Transverse colon (tissue), 4 donors: ENCODE data around the gene LRRC2. TPM values are rescaled to one million over a fixed set of nuclear protein-coding genes. Genes with fewer than 3 reads are reported as not detected.

Experiments used
- DNase-seq: peaks from one replicate; pipeline ENCODE4 v3.0.0-alpha.2; 2019
- H3K27ac ChIP-seq, 4 donors: fragments of 200-600 bp; sonication (generic); 2 replicates each; pipeline ENCODE4 v1.5.1; 2016 to 2018; ENCODE audit warnings: inconsistent platforms in 4 of 4
- H3K27me3 ChIP-seq: fragments of 200-600 bp; sonication (generic); 2 replicates; pipeline ENCODE4 v1.5.1; 2017; ENCODE audit warnings: inconsistent platforms
- H3K36me3 ChIP-seq, 4 donors: fragments of 200-600 bp; sonication (generic); 2 replicates each; pipeline ENCODE4 v1.5.1; 2017 to 2019; ENCODE audit warnings: inconsistent platforms in 4 of 4
- H3K4me1 ChIP-seq, 4 donors: fragments of 200-600 bp; sonication (generic); 2 replicates each; pipeline ENCODE4 v1.5.1; 2017 to 2020; ENCODE audit warnings: inconsistent platforms in 4 of 4
- H3K4me3 ChIP-seq, 4 donors: fragments of 200-600 bp; sonication (generic); 1 replicate in 1 of 4; 2 replicates in 3 of 4; pipeline versions ENCODE4 v1.5.1 to v1.6.1; 2017 to 2019; ENCODE audit warnings: inconsistent platforms in 4 of 4
- H3K9me3 ChIP-seq, 2 donors: fragments of 200-600 bp; sonication (generic); 2 replicates each; pipeline ENCODE4 v1.5.1; 2017 to 2019; ENCODE audit warnings: inconsistent platforms in 2 of 2
- CTCF ChIP-seq, 5 experiments: fragments of 200-600 bp in 3 of 5; fragments of 450-650 bp in 2 of 5; sonication (generic) in 3 of 5; IDR thresholded peaks; 1 replicate in 2 of 5; 2 replicates in 3 of 5; pipeline ENCODE4 v1.5.1; 2016 to 2017; ENCODE audit warnings: antibody characterized with exemption in 5 of 5, inconsistent platforms in 3 of 5, mild to moderate bottlenecking in 2 of 5, moderate library complexity in 1 of 5
- EP300 ChIP-seq: sonication (generic); formaldehyde crosslinking; IDR thresholded peaks from one replicate; pipeline ENCODE4 v1.6.1; 2017; ENCODE audit warnings: antibody characterized with exemption, low read depth
- POLR2A ChIP-seq: fragments of 450-650 bp; IDR thresholded peaks from one replicate; pipeline ENCODE4 v1.6.1; 2016; ENCODE audit warnings: antibody characterized with exemption, mild to moderate bottlenecking, moderate library complexity
- POLR2AphosphoS5 ChIP-seq, 3 donors: sonication (generic); formaldehyde crosslinking; IDR thresholded peaks; one replicate each; pipeline ENCODE4 v1.6.1; 2016; ENCODE audit warnings: antibody characterized with exemption in 3 of 3
- WGBS, 2 donors: methylation state at CpG; one replicate each; pipeline ENCODE4 v1.1.5; 2018; ENCODE audit warnings: low coverage in 1 of 2; 5-methylcytosine and 5-hydroxymethylcytosine counted together
- in situ Hi-C, 4 donors: fragments of 200-750 bp; cut with MboI; loops; one replicate each; pipeline versions ENCODE4 v1.15.0 to v1.15.1; 2017; ENCODE audit warnings: low sequenced_read_pairs in 3 of 4, low pct_ligation_motif_present in 1 of 4, low pct_unique_long_range_greater_than_20kb in 1 of 4
- intact Hi-C: fragments of 100-400 bp; cut with DNase I; formaldehyde crosslinking; loops from one replicate; pipeline ENCODE4 v1.15.1; 2023; ENCODE audit warnings: low total_unique reads
- total RNA-seq, 4 donors: library from RNA; depleted of rRNA; stranded (reverse); fragments of >200 nt; gene quantifications; one replicate each; pipeline ENCODE4 v1.1.0, GENCODE V29; 2016

LRRC2 gene
- total RNA-seq, 4 donors from 2014 or later: 1.00 to 2.0 (median 1.6) TPM; not detected in 1

GRCh38 chr3:46565607-46566039 lies 479 bp downstream of the LRRC2 start:
- no peak for DNase-seq
- peaks cover 0 to 13% (median 5%) of the 10 kb centered on the region in 4 donors for H3K4me1 ChIP-seq

GRCh38 chr3:46565077-46565476 lies 1.0 kb downstream of the LRRC2 start:
- intact Hi-C loops: no loop called here
- H3K27me3 ChIP-seq: no peaks in the 10 kb centered on the region
- in situ Hi-C loops: no loop called here
- H3K4me3 ChIP-seq: peak overlapping the region in 1 of 4 donors; percentile 63
- TF ChIP-seq POLR2AphosphoS5 (IDR thresholded peaks at IDR 0.05) (no peak), CTCF (IDR thresholded peaks at IDR 0.05) (no peak), EP300 (no peak), POLR2A (no peak)
- peak overlapping the region in 2 of 4 donors; percentile 55 to 65 for H3K27ac ChIP-seq
- peaks cover 0 to 13% (median 5%) of the 10 kb centered on the region in 4 donors for H3K4me1 ChIP-seq
- no peaks in the 10 kb centered on the region for H3K36me3 ChIP-seq
- H3K9me3 ChIP-seq: no peaks in the 10 kb centered on the region
- WGBS, 2 donors: 60 to 77% methylated on average over 2 to 4 of the region's 4 CpGs
- DNase-seq: no peak

More at GRCh38 chr3:46565607-46566039, 479 bp downstream of the LRRC2 start:
- in situ Hi-C loops: no loop called here
- 15% methylated on average over 13 of the region's 21 CpGs; no CpG with 5 or more reads in 1 of the 2 donors for WGBS, 2 donors
- intact Hi-C loops: no loop called here
- H3K36me3 ChIP-seq: no peaks in the 10 kb centered on the region
- H3K27ac ChIP-seq: peak overlapping the region; percentile 45 to 65 (median 58)
- TF ChIP-seq POLR2AphosphoS5 (IDR thresholded peaks at IDR 0.05) (no peak), EP300 (no peak), POLR2A (no peak), CTCF (IDR thresholded peaks at IDR 0.05) (no peak)
- H3K27me3 ChIP-seq: no peaks in the 10 kb centered on the region
- no peaks in the 10 kb centered on the region for H3K9me3 ChIP-seq
- peak overlapping the region; percentile 34 to 63 (median 48) for H3K4me3 ChIP-seq

- Histone ChIP-seq H3K36me3 (no peaks in the 10 kb centered on the region), H3K9me3 (no peaks in the 10 kb centered on the region), H3K27me3 (no peaks in the 10 kb centered on the region), H3K4me3 (no peak overlapping the region), H3K4me1 (peaks cover 0 to 13% (median 6%) of the 10 kb centered on the region in 4 donors), H3K27ac (peak overlapping the region in 1 of 4 donors; percentile 55)
- no peak for DNase-seq
- TF ChIP-seq POLR2A (no peak), CTCF (IDR thresholded peaks at IDR 0.05) (no peak), EP300 (no peak), POLR2AphosphoS5 (IDR thresholded peaks at IDR 0.05) (no peak)
- in situ Hi-C loops (no loop called here), intact Hi-C loops (no loop called here)
- 91 to 93% methylated on average over 3 to 5 of the region's 5 CpGs for WGBS, 2 donors
These were observed 1.7 kb downstream of the LRRC2 start for GRCh38 chr3:46564190-46565021.

- no peak overlapping the region for H3K27ac ChIP-seq
- WGBS, 2 donors: 73% methylated on average over 1 of the region's 1 CpG; no CpG with 5 or more reads in 1 of the 2 donors
- in situ Hi-C loops (no loop called here), intact Hi-C loops (no loop called here)
- no peak overlapping the region for H3K4me3 ChIP-seq
- H3K4me1 ChIP-seq: peaks cover 2 to 22% (median 10%) of the 10 kb centered on the region in 4 donors
- no peaks in the 10 kb centered on the region for H3K27me3 ChIP-seq
- no peak for DNase-seq
- no peak for TF ChIP-seq EP300
- H3K36me3 ChIP-seq: no peaks in the 10 kb centered on the region
- H3K9me3 ChIP-seq: no peaks in the 10 kb centered on the region
These were observed 4.2 kb downstream of the LRRC2 start for GRCh38 chr3:46561951-46562350.
